ENCODE measurements around the gene CYFIP2.

DNA sequence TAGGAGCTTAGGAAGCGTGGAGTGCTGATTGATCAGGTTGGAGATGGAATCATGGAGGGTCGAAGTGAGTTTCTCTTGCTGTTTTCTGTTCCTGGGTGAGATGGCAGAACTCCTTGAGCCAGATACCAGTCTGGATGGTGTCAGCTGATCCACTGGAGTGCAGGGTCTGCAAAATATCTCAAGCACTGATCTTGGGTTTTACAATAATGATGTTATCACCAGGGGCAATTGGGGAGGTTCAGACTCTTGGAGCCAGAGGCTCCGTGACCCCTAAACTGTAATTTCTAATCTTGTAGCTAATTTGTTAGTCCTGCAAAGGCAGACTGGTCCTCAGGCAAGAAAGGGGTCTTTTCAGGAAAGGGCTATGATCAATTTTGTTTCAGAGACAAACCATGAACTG, 114.1 kb downstream of the CYFIP2 start:
- TF ChIP-seq GLIS3 (CRISPR knock-in tag; IDR thresholded peaks at IDR 0.05) (no peak), ZNF8 (CRISPR knock-in tag; IDR thresholded peaks at IDR 0.05) (no peak), ZFP30 (CRISPR knock-in tag; IDR thresholded peaks at IDR 0.05) (no peak), PPARA (CRISPR knock-in tag; IDR thresholded peaks at IDR 0.05; ENCODE audit: borderline replicate concordance) (no peak), ZFP3 (CRISPR knock-in tag; IDR thresholded peaks at IDR 0.05) (no peak), SNAI2 (CRISPR knock-in tag; IDR thresholded peaks at IDR 0.05) (no peak), TCF4 (CRISPR knock-in tag; IDR thresholded peaks at IDR 0.05; ENCODE audit: borderline replicate concordance) (no peak), ZC3H10 (CRISPR knock-in tag; IDR thresholded peaks at IDR 0.05) (no peak), CSDC2 (CRISPR knock-in tag; IDR thresholded peaks at IDR 0.05) (no peak), ARNTL (CRISPR knock-in tag; IDR thresholded peaks at IDR 0.05; ENCODE audit: borderline replicate concordance, low read depth) (no peak)
- TF ChIP-seq, protein P1, sequence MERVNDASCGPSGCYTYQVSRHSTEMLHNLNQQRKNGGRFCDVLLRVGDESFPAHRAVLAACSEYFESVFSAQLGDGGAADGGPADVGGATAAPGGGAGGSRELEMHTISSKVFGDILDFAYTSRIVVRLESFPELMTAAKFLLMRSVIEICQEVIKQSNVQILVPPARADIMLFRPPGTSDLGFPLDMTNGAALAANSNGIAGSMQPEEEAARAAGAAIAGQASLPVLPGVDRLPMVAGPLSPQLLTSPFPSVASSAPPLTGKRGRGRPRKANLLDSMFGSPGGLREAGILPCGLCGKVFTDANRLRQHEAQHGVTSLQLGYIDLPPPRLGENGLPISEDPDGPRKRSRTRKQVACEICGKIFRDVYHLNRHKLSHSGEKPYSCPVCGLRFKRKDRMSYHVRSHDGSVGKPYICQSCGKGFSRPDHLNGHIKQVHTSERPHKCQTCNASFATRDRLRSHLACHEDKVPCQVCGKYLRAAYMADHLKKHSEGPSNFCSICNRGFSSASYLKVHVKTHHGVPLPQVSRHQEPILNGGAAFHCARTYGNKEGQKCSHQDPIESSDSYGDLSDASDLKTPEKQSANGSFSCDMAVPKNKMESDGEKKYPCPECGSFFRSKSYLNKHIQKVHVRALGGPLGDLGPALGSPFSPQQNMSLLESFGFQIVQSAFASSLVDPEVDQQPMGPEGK (CRISPR knock-in tag; IDR thresholded peaks at IDR 0.05; ENCODE audit: borderline replicate concordance) = no peak
- TF ChIP-seq, protein P2, sequence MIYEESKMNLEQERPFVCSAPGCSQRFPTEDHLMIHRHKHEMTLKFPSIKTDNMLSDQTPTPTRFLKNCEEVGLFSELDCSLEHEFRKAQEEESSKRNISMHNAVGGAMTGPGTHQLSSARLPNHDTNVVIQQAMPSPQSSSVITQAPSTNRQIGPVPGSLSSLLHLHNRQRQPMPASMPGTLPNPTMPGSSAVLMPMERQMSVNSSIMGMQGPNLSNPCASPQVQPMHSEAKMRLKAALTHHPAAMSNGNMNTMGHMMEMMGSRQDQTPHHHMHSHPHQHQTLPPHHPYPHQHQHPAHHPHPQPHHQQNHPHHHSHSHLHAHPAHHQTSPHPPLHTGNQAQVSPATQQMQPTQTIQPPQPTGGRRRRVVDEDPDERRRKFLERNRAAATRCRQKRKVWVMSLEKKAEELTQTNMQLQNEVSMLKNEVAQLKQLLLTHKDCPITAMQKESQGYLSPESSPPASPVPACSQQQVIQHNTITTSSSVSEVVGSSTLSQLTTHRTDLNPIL (CRISPR knock-in tag; IDR thresholded peaks at IDR 0.05; ENCODE audit: low read depth) = no peak
- TF ChIP-seq, protein P3, sequence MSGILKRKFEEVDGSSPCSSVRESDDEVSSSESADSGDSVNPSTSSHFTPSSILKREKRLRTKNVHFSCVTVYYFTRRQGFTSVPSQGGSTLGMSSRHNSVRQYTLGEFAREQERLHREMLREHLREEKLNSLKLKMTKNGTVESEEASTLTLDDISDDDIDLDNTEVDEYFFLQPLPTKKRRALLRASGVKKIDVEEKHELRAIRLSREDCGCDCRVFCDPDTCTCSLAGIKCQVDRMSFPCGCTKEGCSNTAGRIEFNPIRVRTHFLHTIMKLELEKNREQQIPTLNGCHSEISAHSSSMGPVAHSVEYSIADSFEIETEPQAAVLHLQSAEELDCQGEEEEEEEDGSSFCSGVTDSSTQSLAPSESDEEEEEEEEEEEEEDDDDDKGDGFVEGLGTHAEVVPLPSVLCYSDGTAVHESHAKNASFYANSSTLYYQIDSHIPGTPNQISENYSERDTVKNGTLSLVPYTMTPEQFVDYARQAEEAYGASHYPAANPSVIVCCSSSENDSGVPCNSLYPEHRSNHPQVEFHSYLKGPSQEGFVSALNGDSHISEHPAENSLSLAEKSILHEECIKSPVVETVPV (CRISPR knock-in tag; IDR thresholded peaks at IDR 0.05) = no peak
- TF ChIP-seq, protein P4, sequence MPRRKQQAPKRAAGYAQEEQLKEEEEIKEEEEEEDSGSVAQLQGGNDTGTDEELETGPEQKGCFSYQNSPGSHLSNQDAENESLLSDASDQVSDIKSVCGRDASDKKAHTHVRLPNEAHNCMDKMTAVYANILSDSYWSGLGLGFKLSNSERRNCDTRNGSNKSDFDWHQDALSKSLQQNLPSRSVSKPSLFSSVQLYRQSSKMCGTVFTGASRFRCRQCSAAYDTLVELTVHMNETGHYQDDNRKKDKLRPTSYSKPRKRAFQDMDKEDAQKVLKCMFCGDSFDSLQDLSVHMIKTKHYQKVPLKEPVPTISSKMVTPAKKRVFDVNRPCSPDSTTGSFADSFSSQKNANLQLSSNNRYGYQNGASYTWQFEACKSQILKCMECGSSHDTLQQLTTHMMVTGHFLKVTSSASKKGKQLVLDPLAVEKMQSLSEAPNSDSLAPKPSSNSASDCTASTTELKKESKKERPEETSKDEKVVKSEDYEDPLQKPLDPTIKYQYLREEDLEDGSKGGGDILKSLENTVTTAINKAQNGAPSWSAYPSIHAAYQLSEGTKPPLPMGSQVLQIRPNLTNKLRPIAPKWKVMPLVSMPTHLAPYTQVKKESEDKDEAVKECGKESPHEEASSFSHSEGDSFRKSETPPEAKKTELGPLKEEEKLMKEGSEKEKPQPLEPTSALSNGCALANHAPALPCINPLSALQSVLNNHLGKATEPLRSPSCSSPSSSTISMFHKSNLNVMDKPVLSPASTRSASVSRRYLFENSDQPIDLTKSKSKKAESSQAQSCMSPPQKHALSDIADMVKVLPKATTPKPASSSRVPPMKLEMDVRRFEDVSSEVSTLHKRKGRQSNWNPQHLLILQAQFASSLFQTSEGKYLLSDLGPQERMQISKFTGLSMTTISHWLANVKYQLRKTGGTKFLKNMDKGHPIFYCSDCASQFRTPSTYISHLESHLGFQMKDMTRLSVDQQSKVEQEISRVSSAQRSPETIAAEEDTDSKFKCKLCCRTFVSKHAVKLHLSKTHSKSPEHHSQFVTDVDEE (CRISPR knock-in tag; IDR thresholded peaks at IDR 0.05) = no peak

All from SK-N-SH treated with all-trans-retinoic acid at 6 μM for 48 hours (cell line).